PFSK-1 (cell line): ENCODE measurements around the gene LIPT2.

Experiments
- POLR2AphosphoS5 ChIP-seq: IDR thresholded peaks from 2 replicates; pipeline ENCODE4 v1.6.1; 2012; ENCODE audit warnings: low read depth, mild to moderate bottlenecking, control low read depth, low read length, moderate library complexity
- REST ChIP-seq, 2 experiments: IDR thresholded peaks; 2 replicates each; pipeline versions ENCODE4 v1.6.1 to v1.8.0; 2011 to 2012; ENCODE audit warnings: low read depth in 2 of 2, low read length in 2 of 2, control low read depth in 1 of 2, inconsistent platforms in 1 of 2, mild to moderate bottlenecking in 1 of 2, moderate library complexity in 1 of 2; ENCODE audit not compliant: insufficient read depth in 1 of 2

- TF ChIP-seq POLR2AphosphoS5 (no peak), REST (IDR thresholded peaks at IDR 0.05; ENCODE audit: insufficient read depth in 1 of 2, low read depth in 2 of 2, low read length in 2 of 2) (no peak)
Measured at GRCh38 chr11:74466916-74467885, 26.3 kb downstream of the LIPT2 start, which contains the start of gene KCNE3.
